Hepatocyte (in vitro differentiated cells): ENCODE measurements around the gene CTNNB1. TPM values are rescaled to one million over a fixed set of nuclear protein-coding genes. Genes with fewer than 3 reads are reported as not detected.

Experiments
- DNase-seq: peaks from one replicate; pipeline ENCODE4 v3.0.0-alpha.2; 2016; ENCODE audit warnings: low spot score
- H2AFZ ChIP-seq: fragments of 200-600 bp; sonication (generic); 2 replicates; pipeline ENCODE4 v1.6.0; 2016; ENCODE audit warnings: antibody characterized with exemption, mild to moderate bottlenecking
- H3K27ac ChIP-seq: fragments of 200-600 bp; sonication (generic); 2 replicates; pipeline ENCODE4 v1.5.1; 2016; ENCODE audit warnings: mild to moderate bottlenecking
- H3K27me3 ChIP-seq: fragments of 200-600 bp; sonication (generic); 2 replicates; pipeline ENCODE4 v1.6.1; 2016
- H3K36me3 ChIP-seq: fragments of 200-600 bp; sonication (generic); replicated peaks from 2 replicates; pipeline ENCODE4 v1.5.1; 2016; ENCODE audit warnings: low read depth; ENCODE audit not compliant: insufficient read depth
- H3K4me1 ChIP-seq: fragments of 200-600 bp; sonication (generic); 2 replicates; pipeline ENCODE4 v1.5.1; 2016; ENCODE audit warnings: mild to moderate bottlenecking, moderate library complexity; ENCODE audit not compliant: insufficient read depth
- H3K4me2 ChIP-seq: fragments of 200-600 bp; sonication (generic); 2 replicates; pipeline ENCODE4 v1.6.0; 2016
- H3K4me3 ChIP-seq: fragments of 200-600 bp; sonication (generic); 2 replicates; pipeline ENCODE4 v1.5.1; 2016; ENCODE audit warnings: mild to moderate bottlenecking
- H3K79me2 ChIP-seq: fragments of 200-600 bp; sonication (generic); 2 replicates; pipeline ENCODE4 v1.6.0; 2017; ENCODE audit warnings: mild to moderate bottlenecking
- H3K9me2 ChIP-seq: fragments of 200-600 bp; sonication (generic); replicated peaks from 2 replicates; pipeline ENCODE4 v1.6.0; 2017; ENCODE audit warnings: mild to moderate bottlenecking; ENCODE audit not compliant: insufficient read depth
- H3K9me3 ChIP-seq: fragments of 200-600 bp; sonication (generic); 2 replicates; pipeline ENCODE4 v1.5.1; 2016; ENCODE audit warnings: low read depth, mild to moderate bottlenecking
- H4K20me1 ChIP-seq: fragments of 200-600 bp; sonication (generic); 2 replicates; pipeline ENCODE4 v1.6.0; 2016; ENCODE audit warnings: mild to moderate bottlenecking; ENCODE audit not compliant: insufficient read depth, poor library complexity, severe bottlenecking
- EZH2 ChIP-seq: fragments of 200-600 bp; sonication (generic); IDR thresholded peaks from 2 replicates; pipeline ENCODE4 v1.6.1; 2016; ENCODE audit warnings: antibody characterized with exemption, mild to moderate bottlenecking, borderline replicate concordance
- EZH2phosphoT487 ChIP-seq: fragments of 200-600 bp; sonication (generic); IDR thresholded peaks from one replicate; pipeline ENCODE4 v1.6.1; 2018; ENCODE audit warnings: antibody characterized with exemption, mild to moderate bottlenecking, low read depth, moderate library complexity; ENCODE audit not compliant: unreplicated experiment, severe bottlenecking
- WGBS: methylation state at CpG from one replicate; pipeline ENCODE4 v1.1.6; 2016; ENCODE audit warnings: low lambda C conversion rate; ENCODE audit errors: missing lambda C conversion rate; 5-methylcytosine and 5-hydroxymethylcytosine counted together
- polyA plus RNA-seq: library from polyadenylated mRNA; unstranded; fragments of >200 nt; fragmentation: Nextera tagmentation; extraction: Ambion mirVana; gene quantifications from 2 replicates; pipeline ENCODE4 v1.2.1, GENCODE V29; 2016
- total RNA-seq: library from RNA; depleted of rRNA; stranded (reverse); fragments of >200 nt; gene quantifications from 2 replicates; pipeline ENCODE4 v1.2.3, GENCODE V29; 2014
- TF ChIP-seq, protein P1 (sequence below): fragments of 200-600 bp; sonication (generic); IDR thresholded peaks from 2 replicates; pipeline ENCODE4 v1.5.1; 2016; ENCODE audit warnings: antibody characterized with exemption, mild to moderate bottlenecking; ENCODE audit not compliant: poor library complexity

CTNNB1 gene
- total and polyA plus RNA-seq, 2 experiments from 2014 or later: 137 to 663 TPM

DNA sequence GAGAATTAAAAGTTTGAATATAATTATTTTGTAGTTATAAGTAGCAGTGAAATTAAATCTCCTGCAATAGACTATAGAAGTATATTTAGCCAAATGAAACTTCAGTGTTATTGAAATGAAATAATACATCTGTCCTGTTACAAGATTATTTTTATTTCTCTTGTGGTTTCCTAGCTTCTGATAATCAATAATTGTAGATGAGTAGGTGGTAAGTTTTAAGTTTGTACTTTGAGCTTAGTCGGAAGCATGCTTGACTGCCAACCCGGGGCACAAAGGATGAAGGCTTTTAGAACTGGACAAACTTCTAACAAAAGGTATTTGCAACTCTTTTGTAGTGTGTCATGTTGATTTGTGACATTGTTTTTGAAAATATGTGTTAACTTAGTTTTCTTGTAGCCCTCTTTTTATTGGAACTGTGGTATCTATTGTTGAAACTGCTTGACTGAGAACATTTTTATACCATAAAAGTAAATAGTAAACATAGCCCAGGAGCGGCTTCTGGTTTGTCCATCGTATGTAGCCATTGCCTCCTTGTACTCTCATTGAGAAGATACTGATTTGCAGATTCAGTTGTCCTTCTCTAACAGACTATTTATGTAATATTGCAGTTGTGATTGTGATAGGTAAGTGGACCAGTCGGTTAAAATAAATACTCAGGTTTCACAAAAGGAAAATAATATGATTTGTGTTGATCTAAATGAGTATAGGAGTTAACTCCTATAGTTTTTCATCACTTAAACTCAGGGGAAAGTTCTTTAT lies 2.9 kb downstream of the CTNNB1 start:
- no peaks in the 10 kb centered on the region for H3K9me3 ChIP-seq
- TF ChIP-seq, protein P1, sequence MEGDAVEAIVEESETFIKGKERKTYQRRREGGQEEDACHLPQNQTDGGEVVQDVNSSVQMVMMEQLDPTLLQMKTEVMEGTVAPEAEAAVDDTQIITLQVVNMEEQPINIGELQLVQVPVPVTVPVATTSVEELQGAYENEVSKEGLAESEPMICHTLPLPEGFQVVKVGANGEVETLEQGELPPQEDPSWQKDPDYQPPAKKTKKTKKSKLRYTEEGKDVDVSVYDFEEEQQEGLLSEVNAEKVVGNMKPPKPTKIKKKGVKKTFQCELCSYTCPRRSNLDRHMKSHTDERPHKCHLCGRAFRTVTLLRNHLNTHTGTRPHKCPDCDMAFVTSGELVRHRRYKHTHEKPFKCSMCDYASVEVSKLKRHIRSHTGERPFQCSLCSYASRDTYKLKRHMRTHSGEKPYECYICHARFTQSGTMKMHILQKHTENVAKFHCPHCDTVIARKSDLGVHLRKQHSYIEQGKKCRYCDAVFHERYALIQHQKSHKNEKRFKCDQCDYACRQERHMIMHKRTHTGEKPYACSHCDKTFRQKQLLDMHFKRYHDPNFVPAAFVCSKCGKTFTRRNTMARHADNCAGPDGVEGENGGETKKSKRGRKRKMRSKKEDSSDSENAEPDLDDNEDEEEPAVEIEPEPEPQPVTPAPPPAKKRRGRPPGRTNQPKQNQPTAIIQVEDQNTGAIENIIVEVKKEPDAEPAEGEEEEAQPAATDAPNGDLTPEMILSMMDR: no peak
- TF ChIP-seq EZH2: no peak
- no peak for TF ChIP-seq EZH2phosphoT487
- H3K4me2 ChIP-seq: peak overlapping the region; percentile 88
- H3K27me3 ChIP-seq: no peaks in the 10 kb centered on the region
- DNase-seq: no peak
- WGBS: 7% methylated on average over 5 of the region's 5 CpGs
- no peaks in the 10 kb centered on the region for H3K9me2 ChIP-seq
- peaks cover 73% of the 10 kb centered on the region for H4K20me1 ChIP-seq
- H2AFZ ChIP-seq: no peak overlapping the region
- peak overlapping the region; percentile 100 for H3K27ac ChIP-seq
- peak overlapping the region; percentile 50 for H3K4me3 ChIP-seq
- peaks cover 26% of the 10 kb centered on the region for H3K4me1 ChIP-seq
- H3K79me2 ChIP-seq: peaks cover 83% of the 10 kb centered on the region
- H3K36me3 ChIP-seq: no peaks in the 10 kb centered on the region

DNA sequence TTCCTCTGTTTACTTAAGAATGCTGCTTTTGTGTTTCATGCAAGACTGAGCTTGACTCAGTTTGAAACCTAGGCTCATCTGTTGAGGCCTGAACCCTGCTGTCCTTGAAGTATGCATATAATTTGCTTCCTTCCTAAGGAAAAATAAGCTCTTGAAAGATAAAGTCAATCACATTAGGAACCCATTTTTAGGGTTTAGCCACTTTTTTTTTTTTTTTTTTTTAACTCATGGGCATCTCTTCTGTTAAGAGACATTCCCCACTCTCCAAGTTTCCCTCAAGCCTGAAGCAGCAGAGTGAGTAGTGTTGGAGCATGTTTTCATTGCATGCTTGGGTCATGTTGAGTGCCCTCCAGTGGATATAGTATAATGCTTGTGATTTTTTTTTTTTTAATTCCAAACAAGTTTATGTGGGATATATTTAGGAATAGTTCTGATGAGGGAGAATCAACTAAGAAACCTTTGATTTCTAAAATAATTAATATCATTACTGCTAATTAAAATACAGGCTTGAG lies 3.6 kb downstream of the CTNNB1 start:
- peaks cover 32% of the 10 kb centered on the region for H3K4me1 ChIP-seq
- DNase-seq: peak; percentile 53
- peaks cover 80% of the 10 kb centered on the region for H4K20me1 ChIP-seq
- peaks cover 89% of the 10 kb centered on the region for H3K79me2 ChIP-seq
- no peaks in the 10 kb centered on the region for H3K36me3 ChIP-seq
- peak overlapping the region; percentile 88 for H3K4me2 ChIP-seq
- H2AFZ ChIP-seq: no peak overlapping the region
- H3K27me3 ChIP-seq: no peaks in the 10 kb centered on the region
- peak overlapping the region; percentile 100 for H3K27ac ChIP-seq
- no peak for TF ChIP-seq EZH2
- TF ChIP-seq, protein P1: peak; percentile 64
- no peaks in the 10 kb centered on the region for H3K9me3 ChIP-seq
- peak overlapping the region; percentile 50 for H3K4me3 ChIP-seq
- no peaks in the 10 kb centered on the region for H3K9me2 ChIP-seq

DNA sequence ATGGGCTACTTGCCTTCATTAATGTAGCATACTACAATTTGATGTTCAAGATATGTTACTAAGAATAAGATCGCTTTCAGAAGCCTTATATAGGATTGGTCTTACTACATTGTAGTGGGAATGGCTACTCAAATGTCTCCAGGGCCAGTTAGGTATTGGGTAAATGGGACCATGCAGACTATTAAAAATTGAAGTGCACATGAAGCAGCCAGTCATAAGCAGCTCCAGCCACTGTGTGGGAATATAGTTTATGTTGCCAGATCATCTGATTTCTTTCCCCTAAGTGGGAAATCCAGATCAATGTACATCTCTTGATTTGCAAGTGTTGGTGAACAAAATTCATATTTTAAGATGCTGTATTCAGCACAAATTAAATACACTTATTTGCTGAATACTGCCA lies 5.1 kb downstream of the CTNNB1 start:
- peaks cover 43% of the 10 kb centered on the region for H3K4me1 ChIP-seq
- WGBS: 89% methylated on average over 1 of the region's 1 CpG

More for the DNA sequence above, 5.1 kb downstream of the CTNNB1 start:
- Histone ChIP-seq H3K9me3 (no peaks in the 10 kb centered on the region), H3K4me2 (peak overlapping the region; percentile 88), H3K4me3 (no peak overlapping the region), H2AFZ (no peak overlapping the region), H3K9me2 (no peaks in the 10 kb centered on the region), H4K20me1 (peaks cover 94% of the 10 kb centered on the region), H3K27me3 (no peaks in the 10 kb centered on the region), H3K36me3 (no peaks in the 10 kb centered on the region), H3K79me2 (peaks cover 99% of the 10 kb centered on the region), H3K27ac (no peak overlapping the region)
- no peak for DNase-seq
- TF ChIP-seq EZH2: no peak
- TF ChIP-seq, protein P1: no peak
- no peak for TF ChIP-seq EZH2phosphoT487
